Measurements from ENCODE around the gene CCNY.

DNA sequence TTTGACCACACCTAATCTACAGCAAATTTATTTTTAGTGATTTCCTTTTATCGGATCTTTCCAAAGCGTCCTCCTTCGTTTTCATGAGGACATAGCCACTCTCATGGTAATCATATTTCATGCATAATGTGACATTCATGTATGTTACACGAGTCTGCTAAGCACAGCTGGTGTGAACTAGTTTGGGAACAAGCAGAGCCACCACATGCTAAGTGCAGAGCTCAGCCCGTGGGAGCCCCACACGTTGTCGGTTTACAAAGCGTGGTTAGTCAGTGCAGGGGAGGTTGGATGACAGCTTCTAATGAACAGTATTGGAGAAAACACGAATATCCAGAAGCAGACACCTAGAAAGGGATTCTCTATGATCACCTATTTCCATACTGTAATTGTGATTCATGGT, 190.4 kb downstream of the CCNY start:
- TF ChIP-seq, protein P1, sequence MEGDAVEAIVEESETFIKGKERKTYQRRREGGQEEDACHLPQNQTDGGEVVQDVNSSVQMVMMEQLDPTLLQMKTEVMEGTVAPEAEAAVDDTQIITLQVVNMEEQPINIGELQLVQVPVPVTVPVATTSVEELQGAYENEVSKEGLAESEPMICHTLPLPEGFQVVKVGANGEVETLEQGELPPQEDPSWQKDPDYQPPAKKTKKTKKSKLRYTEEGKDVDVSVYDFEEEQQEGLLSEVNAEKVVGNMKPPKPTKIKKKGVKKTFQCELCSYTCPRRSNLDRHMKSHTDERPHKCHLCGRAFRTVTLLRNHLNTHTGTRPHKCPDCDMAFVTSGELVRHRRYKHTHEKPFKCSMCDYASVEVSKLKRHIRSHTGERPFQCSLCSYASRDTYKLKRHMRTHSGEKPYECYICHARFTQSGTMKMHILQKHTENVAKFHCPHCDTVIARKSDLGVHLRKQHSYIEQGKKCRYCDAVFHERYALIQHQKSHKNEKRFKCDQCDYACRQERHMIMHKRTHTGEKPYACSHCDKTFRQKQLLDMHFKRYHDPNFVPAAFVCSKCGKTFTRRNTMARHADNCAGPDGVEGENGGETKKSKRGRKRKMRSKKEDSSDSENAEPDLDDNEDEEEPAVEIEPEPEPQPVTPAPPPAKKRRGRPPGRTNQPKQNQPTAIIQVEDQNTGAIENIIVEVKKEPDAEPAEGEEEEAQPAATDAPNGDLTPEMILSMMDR (IDR thresholded peaks at IDR 0.05), result no peak
- no peak for TF ChIP-seq POLR2A (IDR thresholded peaks at IDR 0.05)

Measured in suprapubic skin (tissue), 3 donors.